Measurements from ENCODE around the gene ARPP21.

ARPP21 gene

DNA sequence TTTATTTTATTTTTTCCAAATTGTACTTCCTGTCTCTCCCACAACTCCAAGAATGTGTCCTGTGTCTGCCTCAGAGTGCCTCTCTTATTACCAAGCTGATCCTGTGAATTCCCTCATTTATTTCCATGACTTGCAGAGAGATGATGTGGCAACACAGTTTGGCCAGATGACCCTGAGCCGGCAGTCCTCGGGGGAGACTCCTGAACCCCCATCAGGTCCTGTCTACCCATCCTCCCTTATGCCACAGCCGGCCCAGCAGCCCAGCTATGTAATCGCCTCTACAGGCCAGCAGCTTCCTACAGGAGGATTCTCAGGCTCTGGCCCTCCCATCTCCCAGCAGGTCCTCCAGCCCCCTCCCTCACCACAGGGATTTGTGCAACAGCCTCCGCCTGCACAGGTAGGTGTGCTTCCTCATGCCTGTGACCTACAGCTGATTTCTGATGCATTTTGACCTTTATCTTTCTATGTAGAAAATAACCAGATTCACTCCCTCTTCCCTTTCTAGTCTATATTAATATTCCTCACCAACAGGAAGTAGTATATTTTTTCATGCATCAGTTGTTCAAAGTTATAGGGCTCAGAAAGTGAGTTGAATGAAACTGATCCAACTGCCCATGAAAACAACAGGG lies 100.0 kb downstream of the ARPP21 start:
- no peak for TF ChIP-seq Cebpa-rat (IDR thresholded peaks at IDR 0.05)
- Histone ChIP-seq H3K27ac (no peak overlapping the region), H3K9ac (no peak overlapping the region), H3K4me2 (peak overlapping the region; percentile 10; the same call in 1 of the 2 replicates), H3K4me1 (peaks cover 8% of the 10 kb centered on the region), H3K9me3 (no peaks in the 10 kb centered on the region), H4K20me1 (peaks cover 53% of the 10 kb centered on the region), H3K36me3 (peaks cover 92% of the 10 kb centered on the region), H3K4me3 (no peak overlapping the region), H3K27me3 (no peaks in the 10 kb centered on the region)

DNA sequence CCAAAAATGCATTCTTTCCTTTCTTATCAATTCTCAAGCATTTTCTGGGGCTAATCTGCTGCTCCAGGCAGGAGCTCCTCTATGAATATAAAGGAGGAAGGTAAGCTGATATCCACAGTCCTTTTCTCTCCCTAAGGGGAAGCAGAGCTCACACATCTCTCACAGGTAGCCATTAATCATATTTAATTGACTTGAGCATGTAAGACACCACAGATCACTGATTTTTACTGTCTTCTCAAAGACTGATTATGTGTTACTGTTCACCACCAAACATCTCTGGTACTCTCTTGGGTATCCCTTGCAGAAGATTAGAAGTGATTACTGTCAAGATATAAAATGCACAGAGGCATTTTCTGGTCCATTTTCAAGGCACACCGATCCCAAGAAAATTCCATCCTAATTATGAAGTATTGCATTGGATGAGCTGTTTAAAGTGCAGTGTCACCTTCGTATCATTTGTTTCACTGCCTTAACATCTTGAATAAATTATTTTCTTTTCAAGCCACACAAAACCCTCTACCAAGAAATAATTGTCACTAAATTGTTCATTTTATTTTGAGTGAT lies 100.7 kb downstream of the ARPP21 start:
- H3K4me1 ChIP-seq, result peaks cover 8% of the 10 kb centered on the region
- no peak overlapping the region for H3K9ac ChIP-seq
- no peak overlapping the region for H3K27ac ChIP-seq
- no peak overlapping the region for H3K4me3 ChIP-seq
- H3K4me2 ChIP-seq, result peak overlapping the region; percentile 10; the same call in 1 of the 2 replicates
- peaks cover 92% of the 10 kb centered on the region for H3K36me3 ChIP-seq
- H4K20me1 ChIP-seq, result peaks cover 45% of the 10 kb centered on the region
- H3K9me3 ChIP-seq, result no peaks in the 10 kb centered on the region
- H3K27me3 ChIP-seq, result no peaks in the 10 kb centered on the region
- TF ChIP-seq Cebpa-rat (IDR thresholded peaks at IDR 0.05), result no peak

DNA sequence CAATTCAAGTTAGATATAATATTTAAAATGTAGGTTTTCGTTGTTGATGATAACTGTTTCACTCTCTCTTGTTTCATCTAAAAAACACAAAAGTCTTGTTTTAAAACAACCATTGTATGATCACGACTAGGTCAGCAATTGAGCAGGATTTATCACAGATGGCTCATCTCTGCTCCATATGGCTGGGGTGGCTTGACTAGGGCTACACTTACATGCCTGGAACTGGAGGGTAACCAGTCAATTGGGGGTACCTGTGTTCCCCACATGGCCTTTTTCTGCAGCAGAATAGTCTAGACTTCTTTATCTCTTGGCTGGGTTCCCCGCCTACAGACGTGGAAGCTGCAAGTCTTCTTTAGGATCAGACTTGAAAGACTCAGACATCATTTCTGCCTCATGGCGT lies 103.9 kb downstream of the ARPP21 start:
- Histone ChIP-seq H3K4me3 (no peak overlapping the region), H3K9me3 (no peaks in the 10 kb centered on the region), H3K27me3 (no peaks in the 10 kb centered on the region), H3K4me1 (peaks cover 21% of the 10 kb centered on the region), H3K36me3 (peaks cover 85% of the 10 kb centered on the region), H4K20me1 (peaks cover 20% of the 10 kb centered on the region; the same call in 1 of the 2 replicates), H3K9ac (no peak overlapping the region), H3K4me2 (no peak overlapping the region), H3K27ac (no peak overlapping the region)
- no peak for TF ChIP-seq Cebpa-rat (IDR thresholded peaks at IDR 0.05)

DNA sequence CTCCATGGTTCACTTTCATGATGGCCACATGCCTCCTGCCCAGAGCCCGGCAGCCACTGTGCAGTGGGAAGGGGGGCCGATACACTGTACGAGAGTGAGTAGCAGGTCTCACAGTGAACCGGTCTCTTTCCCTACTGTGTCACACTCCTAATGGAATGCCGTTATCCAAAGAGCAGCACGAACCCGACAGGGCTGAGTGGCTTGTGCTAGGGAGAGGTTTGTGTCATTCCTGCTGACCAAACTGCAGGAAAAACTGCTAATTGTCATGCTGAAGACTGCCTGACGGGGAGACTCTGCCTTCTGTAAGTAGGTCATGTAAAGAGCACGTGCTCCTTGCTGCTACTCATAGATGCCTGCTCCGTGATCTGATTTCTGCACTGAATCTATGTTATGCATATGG lies 105.1 kb downstream of the ARPP21 start:
- no peak overlapping the region for H3K9ac ChIP-seq
- peaks cover 17% of the 10 kb centered on the region for H3K4me1 ChIP-seq
- no peak for TF ChIP-seq Cebpa-rat (IDR thresholded peaks at IDR 0.05)
- no peaks in the 10 kb centered on the region for H3K27me3 ChIP-seq
- H3K27ac ChIP-seq, result no peak overlapping the region
- H3K36me3 ChIP-seq, result peaks cover 73% of the 10 kb centered on the region
- H3K4me2 ChIP-seq, result no peak overlapping the region
- no peak overlapping the region for H3K4me3 ChIP-seq
- H4K20me1 ChIP-seq, result peaks cover 19% of the 10 kb centered on the region; the same call in 1 of the 2 replicates
- no peaks in the 10 kb centered on the region for H3K9me3 ChIP-seq

DNA sequence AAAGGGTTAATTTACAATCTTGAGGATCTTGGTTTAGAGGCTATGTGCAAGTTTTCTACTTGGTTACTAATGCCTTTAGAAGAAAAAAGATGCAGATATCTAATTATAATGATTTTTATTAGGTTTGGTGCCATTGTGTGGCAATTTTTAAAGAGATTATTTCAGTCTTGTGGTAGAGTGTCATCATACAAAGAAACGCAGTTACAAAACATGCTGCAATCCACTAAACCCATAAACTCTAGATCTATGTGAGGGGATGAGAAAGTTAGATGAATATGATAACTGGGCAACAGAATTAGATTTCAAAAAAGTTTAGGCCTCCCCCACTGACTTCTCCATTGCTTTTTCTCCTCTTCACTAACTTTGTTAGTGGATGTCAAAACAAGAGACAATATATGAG lies 106.0 kb downstream of the ARPP21 start:
- peak overlapping the region; percentile 52; the same call in 1 of the 2 replicates for H3K4me2 ChIP-seq
- no peak overlapping the region for H3K27ac ChIP-seq
- peaks cover 65% of the 10 kb centered on the region for H3K36me3 ChIP-seq
- no peaks in the 10 kb centered on the region for H3K9me3 ChIP-seq
- peaks cover 24% of the 10 kb centered on the region; the same call in 1 of the 2 replicates for H4K20me1 ChIP-seq
- no peak overlapping the region for H3K4me3 ChIP-seq
- H3K27me3 ChIP-seq, result no peaks in the 10 kb centered on the region
- no peak for TF ChIP-seq Cebpa-rat (IDR thresholded peaks at IDR 0.05)
- H3K9ac ChIP-seq, result no peak overlapping the region
- H3K4me1 ChIP-seq, result peaks cover 13% of the 10 kb centered on the region

DNA sequence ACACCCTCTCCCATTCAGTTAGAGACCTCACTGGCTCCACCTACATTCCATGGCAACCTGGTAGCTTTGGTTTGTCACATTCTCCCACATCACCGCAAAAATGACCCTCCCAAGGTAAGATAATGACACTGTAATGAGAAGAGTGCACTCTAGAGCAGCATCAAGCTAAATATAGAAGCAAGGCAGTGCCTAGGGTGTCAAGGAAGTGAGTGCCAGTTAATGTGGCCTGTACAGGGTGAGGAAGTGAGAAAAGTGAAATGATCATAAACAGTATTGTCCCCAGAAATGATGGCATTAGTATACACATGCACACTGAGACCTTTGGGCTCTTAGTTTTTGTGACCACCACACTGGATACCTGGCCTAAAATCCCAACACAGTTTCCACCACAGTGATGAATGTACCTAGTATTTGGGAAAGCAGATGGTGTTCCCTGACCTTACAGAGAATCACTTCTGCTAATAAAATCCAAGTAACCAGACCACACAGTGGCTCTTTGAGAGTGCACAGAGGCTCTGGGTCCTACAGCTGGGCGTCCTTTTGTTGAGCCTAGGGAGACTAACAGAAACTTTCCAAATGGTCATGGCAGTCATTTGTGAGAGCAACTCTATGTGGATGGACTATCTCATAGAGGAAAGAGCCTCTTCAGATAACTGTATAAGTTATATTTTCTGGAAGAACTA lies 106.6 kb downstream of the ARPP21 start:
- peaks cover 13% of the 10 kb centered on the region for H3K4me1 ChIP-seq
- peaks cover 30% of the 10 kb centered on the region; the same call in 1 of the 2 replicates for H4K20me1 ChIP-seq
- no peaks in the 10 kb centered on the region for H3K9me3 ChIP-seq
- no peak for TF ChIP-seq Cebpa-rat (IDR thresholded peaks at IDR 0.05)
- no peaks in the 10 kb centered on the region for H3K27me3 ChIP-seq
- no peak overlapping the region for H3K4me3 ChIP-seq
- peaks cover 68% of the 10 kb centered on the region for H3K36me3 ChIP-seq
- no peak overlapping the region for H3K9ac ChIP-seq
- peak overlapping the region; percentile 52 for H3K4me2 ChIP-seq
- H3K27ac ChIP-seq, result no peak overlapping the region

DNA sequence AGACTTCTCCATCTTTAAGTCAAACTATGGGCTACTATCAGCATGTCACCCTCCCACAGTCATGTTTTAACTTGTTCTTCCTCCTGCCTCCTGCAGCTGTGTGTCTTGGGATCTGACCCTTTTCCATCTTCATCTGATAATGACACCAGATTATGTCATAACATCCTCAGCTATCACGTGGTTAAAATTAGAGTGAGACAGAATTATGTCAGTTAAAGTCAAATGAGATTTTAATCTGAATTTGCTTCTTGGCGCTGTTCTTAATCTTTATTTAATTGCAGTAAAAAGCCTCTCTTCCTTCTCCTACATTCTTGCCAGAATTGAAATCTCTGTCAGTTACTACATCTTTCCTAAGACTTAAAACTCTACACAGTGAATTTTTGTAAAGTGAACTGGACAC lies 107.2 kb downstream of the ARPP21 start:
- H3K9ac ChIP-seq, result no peak overlapping the region
- H3K4me3 ChIP-seq, result no peak overlapping the region
- no peak overlapping the region for H3K27ac ChIP-seq
- peaks cover 71% of the 10 kb centered on the region for H3K36me3 ChIP-seq
- H3K4me1 ChIP-seq, result peaks cover 13% of the 10 kb centered on the region
- H3K27me3 ChIP-seq, result no peaks in the 10 kb centered on the region
- H3K4me2 ChIP-seq, result peak overlapping the region; percentile 52
- no peak for TF ChIP-seq Cebpa-rat (IDR thresholded peaks at IDR 0.05)
- no peaks in the 10 kb centered on the region for H3K9me3 ChIP-seq
- H4K20me1 ChIP-seq, result peaks cover 35% of the 10 kb centered on the region; the same call in 1 of the 2 replicates

DNA sequence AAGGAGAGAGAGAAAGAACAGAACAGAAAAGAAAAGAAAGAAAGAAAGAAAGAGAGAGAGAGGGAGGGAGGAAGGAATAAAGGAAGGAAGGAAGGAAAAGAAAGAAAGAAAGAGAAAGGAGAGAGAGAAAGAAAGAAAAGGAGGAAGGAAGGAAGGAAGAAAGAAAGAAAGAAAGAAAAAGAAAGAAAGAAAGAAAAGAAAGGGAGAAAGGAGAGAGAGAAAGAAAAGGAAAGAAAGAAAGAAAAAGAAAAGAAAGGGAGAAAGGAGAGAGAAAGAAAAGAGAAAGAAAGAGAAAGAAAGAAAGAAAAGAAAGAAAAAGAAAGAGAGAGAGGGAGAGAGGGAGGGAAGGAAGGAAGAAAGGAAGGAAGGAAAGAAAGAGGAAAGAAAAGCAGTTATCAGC lies 108.8 kb downstream of the ARPP21 start:
- TF ChIP-seq Cebpa-rat (IDR thresholded peaks at IDR 0.05), result no peak
- Histone ChIP-seq H3K4me3 (no peak overlapping the region), H3K4me2 (no peak overlapping the region), H3K27ac (no peak overlapping the region), H4K20me1 (peaks cover 46% of the 10 kb centered on the region; the same call in 1 of the 2 replicates), H3K9me3 (no peaks in the 10 kb centered on the region), H3K27me3 (no peaks in the 10 kb centered on the region), H3K36me3 (peaks cover 58% of the 10 kb centered on the region), H3K9ac (no peak overlapping the region), H3K4me1 (peaks cover 13% of the 10 kb centered on the region)

DNA sequence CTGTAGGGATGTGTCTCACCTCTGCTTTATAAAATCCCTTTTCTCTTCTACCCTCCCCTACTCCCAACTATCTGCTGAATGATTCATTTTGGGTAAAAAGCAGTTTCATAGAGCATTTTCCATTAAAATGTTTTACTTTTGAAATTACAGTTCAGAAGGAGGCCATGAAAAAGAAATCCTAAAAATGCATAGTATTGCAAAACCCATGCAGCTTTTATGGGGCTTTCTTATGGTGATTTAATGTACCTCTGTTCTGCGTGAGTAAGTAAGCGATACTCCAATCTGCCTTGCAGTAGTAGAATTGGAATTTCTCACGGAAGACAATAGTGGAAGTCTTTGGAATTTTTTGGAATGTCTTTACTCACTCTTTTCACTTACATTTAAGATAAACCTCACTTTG lies 111.9 kb downstream of the ARPP21 start:
- Histone ChIP-seq H3K9ac (no peak overlapping the region), H4K20me1 (peaks cover 39% of the 10 kb centered on the region; the same call in 1 of the 2 replicates), H3K4me1 (peaks cover 2% of the 10 kb centered on the region; the same call in 1 of the 2 replicates), H3K36me3 (peaks cover 35% of the 10 kb centered on the region), H3K4me3 (no peak overlapping the region), H3K27me3 (no peaks in the 10 kb centered on the region), H3K4me2 (no peak overlapping the region), H3K27ac (no peak overlapping the region), H3K9me3 (no peaks in the 10 kb centered on the region)
- no peak for TF ChIP-seq Cebpa-rat (IDR thresholded peaks at IDR 0.05)

Data from BLaER1 (cell line).